Endothelial cell of umbilical vein (primary cell): ENCODE data around the gene MC1R.

Experiments used
- MYC ChIP-seq: IDR thresholded peaks from one replicate; pipeline ENCODE4 v1.6.1; 2011; ENCODE audit warnings: mild to moderate bottlenecking, low read depth, low read length
- POLR2A ChIP-seq: IDR thresholded peaks from 2 replicates; pipeline ENCODE4 v1.6.1; 2012; ENCODE audit warnings: low read depth, mild to moderate bottlenecking, control low read depth, low read length
- TF ChIP-seq, protein P1 (sequence below), 2 donors: IDR thresholded peaks; 1 replicate in 1 of 2; 2 replicates in 1 of 2; pipeline ENCODE4 v1.5.1; 2011; ENCODE audit warnings: low read length in 2 of 2, mild to moderate bottlenecking in 2 of 2, moderate library complexity in 2 of 2, control low read depth in 1 of 2, inconsistent platforms in 1 of 2, low read depth in 1 of 2; ENCODE audit not compliant: insufficient read depth in 1 of 2; ENCODE audit errors: extremely low read depth in 1 of 2
- TF ChIP-seq, protein P2 (sequence below): IDR thresholded peaks from 2 replicates; pipeline ENCODE4 v1.6.1; 2011; ENCODE audit not compliant: insufficient read depth, insufficient read length

DNA sequence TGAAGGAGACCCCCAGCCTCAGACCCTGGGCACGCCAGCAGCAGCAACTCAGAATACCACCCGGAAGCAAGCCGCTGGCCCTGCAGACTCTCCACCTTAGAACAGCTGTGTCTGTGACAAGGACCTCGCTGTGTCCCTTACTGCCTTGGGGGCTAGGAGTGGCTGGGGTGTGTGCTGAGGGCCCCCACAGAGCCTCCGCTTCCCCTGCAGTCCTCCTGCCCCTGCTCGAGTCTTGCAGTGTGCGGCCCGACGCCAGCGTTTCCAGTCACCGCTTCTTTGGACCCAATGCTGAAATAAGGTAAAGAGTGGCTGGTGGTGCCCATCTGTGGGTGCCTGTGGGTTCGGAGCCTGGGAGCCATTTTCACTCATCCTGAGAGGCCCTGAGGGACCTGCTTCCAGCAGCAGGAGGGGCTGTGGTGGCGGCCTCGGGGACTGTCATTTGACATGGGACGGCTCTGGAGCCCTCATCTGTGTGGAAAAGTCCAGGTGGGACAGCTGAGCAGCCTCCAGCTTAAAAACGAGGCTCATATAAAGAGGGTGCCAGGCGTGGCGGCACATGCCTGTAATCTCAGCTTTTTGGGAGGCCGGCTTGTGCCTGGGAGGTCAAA lies 14.7 kb upstream of the MC1R start:
- TF ChIP-seq, protein P1, sequence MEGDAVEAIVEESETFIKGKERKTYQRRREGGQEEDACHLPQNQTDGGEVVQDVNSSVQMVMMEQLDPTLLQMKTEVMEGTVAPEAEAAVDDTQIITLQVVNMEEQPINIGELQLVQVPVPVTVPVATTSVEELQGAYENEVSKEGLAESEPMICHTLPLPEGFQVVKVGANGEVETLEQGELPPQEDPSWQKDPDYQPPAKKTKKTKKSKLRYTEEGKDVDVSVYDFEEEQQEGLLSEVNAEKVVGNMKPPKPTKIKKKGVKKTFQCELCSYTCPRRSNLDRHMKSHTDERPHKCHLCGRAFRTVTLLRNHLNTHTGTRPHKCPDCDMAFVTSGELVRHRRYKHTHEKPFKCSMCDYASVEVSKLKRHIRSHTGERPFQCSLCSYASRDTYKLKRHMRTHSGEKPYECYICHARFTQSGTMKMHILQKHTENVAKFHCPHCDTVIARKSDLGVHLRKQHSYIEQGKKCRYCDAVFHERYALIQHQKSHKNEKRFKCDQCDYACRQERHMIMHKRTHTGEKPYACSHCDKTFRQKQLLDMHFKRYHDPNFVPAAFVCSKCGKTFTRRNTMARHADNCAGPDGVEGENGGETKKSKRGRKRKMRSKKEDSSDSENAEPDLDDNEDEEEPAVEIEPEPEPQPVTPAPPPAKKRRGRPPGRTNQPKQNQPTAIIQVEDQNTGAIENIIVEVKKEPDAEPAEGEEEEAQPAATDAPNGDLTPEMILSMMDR (IDR thresholded peaks at IDR 0.05; ENCODE audit: extremely low read depth in 1 of 2, insufficient read depth in 1 of 2, low read depth in 1 of 2, low read length in 2 of 2), result no peak
- TF ChIP-seq, protein P2, sequence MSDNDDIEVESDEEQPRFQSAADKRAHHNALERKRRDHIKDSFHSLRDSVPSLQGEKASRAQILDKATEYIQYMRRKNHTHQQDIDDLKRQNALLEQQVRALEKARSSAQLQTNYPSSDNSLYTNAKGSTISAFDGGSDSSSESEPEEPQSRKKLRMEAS, result no peak
- no peak for TF ChIP-seq MYC
- no peak for TF ChIP-seq POLR2A
